Measurements from ENCODE around the gene EXD3. TPM values are rescaled to one million over a fixed set of nuclear protein-coding genes. Genes with fewer than 3 reads are reported as not detected.

EXD3 gene
- total and polyA plus RNA-seq, 4 donors: 8.6 to 30.5 (median 19.5) TPM

DNA sequence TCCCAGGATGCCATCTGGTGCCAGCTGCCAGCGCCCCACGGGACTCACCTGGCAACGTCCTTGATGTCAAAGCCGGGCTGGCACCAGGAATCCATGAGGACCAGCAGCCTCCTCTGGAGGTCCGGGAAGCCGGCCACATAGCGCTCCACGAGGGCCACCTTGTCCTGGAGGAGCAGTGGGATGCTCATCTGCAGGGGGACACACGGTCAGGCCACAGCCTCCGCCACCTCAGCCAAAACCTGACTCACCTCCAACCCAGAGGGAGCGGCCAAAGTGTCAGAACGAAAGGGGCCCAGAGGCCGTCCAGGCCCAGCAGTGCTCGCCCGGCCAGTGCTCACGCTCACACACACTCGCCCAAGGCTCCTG, 56.5 kb downstream of the EXD3 start:
- Histone ChIP-seq H3K4me1 (ENCODE audit: control insufficient read depth in 5 of 5, insufficient read depth in 5 of 5, low read length in 5 of 5) (peaks cover 0 to 18% (median 4%) of the 10 kb centered on the region in 5 donors), H3K27ac (ENCODE audit: low read depth in 1 of 2, low read length in 1 of 2) (no peak overlapping the region), H3K9me3 (ENCODE audit: control insufficient read depth in 4 of 4, insufficient read depth in 3 of 4, low read length in 3 of 4) (no peaks in the 10 kb centered on the region), H3K27me3 (ENCODE audit: control insufficient read depth in 3 of 3, insufficient read depth in 3 of 3, low read length in 2 of 3) (no peaks in the 10 kb centered on the region), H3K9ac (ENCODE audit: insufficient read depth in 1 of 2, low read length in 2 of 2) (no peak overlapping the region), H3K36me3 (ENCODE audit: control insufficient read depth in 4 of 4, insufficient read depth in 4 of 4, low read length in 4 of 4) (peaks cover 0 to 13% (median 3%) of the 10 kb centered on the region in 4 donors), H3K4me3 (no peak overlapping the region)
- no peak for ATAC-seq (ENCODE audit: insufficient read depth, low FRiP score)
- 94% methylated on average over 17 of the region's 17 CpGs for WGBS, 2 donors
- no peak for DNase-seq
- TF ChIP-seq, protein P1, sequence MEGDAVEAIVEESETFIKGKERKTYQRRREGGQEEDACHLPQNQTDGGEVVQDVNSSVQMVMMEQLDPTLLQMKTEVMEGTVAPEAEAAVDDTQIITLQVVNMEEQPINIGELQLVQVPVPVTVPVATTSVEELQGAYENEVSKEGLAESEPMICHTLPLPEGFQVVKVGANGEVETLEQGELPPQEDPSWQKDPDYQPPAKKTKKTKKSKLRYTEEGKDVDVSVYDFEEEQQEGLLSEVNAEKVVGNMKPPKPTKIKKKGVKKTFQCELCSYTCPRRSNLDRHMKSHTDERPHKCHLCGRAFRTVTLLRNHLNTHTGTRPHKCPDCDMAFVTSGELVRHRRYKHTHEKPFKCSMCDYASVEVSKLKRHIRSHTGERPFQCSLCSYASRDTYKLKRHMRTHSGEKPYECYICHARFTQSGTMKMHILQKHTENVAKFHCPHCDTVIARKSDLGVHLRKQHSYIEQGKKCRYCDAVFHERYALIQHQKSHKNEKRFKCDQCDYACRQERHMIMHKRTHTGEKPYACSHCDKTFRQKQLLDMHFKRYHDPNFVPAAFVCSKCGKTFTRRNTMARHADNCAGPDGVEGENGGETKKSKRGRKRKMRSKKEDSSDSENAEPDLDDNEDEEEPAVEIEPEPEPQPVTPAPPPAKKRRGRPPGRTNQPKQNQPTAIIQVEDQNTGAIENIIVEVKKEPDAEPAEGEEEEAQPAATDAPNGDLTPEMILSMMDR (IDR thresholded peaks at IDR 0.05; ENCODE audit: control extremely low read depth, extremely low read depth): no peak

DNA sequence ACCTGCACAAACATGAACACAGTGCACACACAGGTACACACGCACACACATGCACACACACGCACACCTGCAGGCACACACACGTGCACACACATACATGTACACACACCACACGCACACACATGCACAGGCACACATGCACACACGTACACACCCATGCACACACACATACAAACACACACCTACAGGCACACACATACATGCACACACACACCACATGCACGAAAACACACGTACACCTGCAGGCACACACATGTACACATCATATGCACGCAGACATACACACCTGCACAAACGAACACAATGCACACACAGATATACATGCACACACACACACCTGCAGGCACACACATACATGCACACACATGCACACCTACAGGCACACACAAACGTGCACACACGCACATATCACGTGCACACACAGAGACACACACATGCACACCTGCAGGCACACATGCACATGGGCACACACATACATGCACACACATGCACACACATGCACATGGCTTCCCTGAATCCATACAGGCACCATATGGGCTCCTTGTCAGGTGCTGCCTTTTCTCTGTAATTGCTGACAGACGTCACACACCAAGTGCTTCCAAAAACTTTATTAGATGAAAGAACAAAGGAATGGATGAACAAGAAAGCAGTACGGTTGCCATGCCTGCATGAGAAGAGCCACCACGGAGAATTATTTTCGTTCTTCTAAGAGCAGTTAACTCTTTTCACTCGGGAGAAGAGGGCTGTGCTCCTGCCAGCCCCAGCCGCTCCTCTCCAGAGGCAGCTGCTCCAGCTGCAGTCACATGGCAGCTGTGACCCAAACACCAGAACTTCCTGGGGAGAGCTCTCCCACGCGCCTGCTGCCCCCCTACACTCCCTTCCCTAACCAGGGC, 57.2 kb downstream of the EXD3 start:
- Histone ChIP-seq H3K36me3 (ENCODE audit: control insufficient read depth in 4 of 4, insufficient read depth in 4 of 4, low read length in 4 of 4) (peaks cover 0 to 10% (median 3%) of the 10 kb centered on the region in 4 donors), H3K27ac (ENCODE audit: low read depth in 1 of 2, low read length in 1 of 2) (no peak overlapping the region), H3K4me1 (ENCODE audit: control insufficient read depth in 5 of 5, insufficient read depth in 5 of 5, low read length in 5 of 5) (peaks cover 0 to 18% (median 4%) of the 10 kb centered on the region in 5 donors), H3K4me3 (no peak overlapping the region), H3K9ac (ENCODE audit: insufficient read depth in 1 of 2, low read length in 2 of 2) (no peak overlapping the region), H3K9me3 (ENCODE audit: control insufficient read depth in 4 of 4, insufficient read depth in 3 of 4, low read length in 3 of 4) (no peaks in the 10 kb centered on the region), H3K27me3 (ENCODE audit: control insufficient read depth in 3 of 3, insufficient read depth in 3 of 3, low read length in 2 of 3) (no peaks in the 10 kb centered on the region)
- TF ChIP-seq, protein P1 (IDR thresholded peaks at IDR 0.05; ENCODE audit: control extremely low read depth, extremely low read depth): no peak
- ATAC-seq (ENCODE audit: insufficient read depth, low FRiP score) (no peak), DNase-seq (no peak)
- WGBS, 2 donors: 85 to 88% methylated on average over 20 of the region's 20 CpGs

DNA sequence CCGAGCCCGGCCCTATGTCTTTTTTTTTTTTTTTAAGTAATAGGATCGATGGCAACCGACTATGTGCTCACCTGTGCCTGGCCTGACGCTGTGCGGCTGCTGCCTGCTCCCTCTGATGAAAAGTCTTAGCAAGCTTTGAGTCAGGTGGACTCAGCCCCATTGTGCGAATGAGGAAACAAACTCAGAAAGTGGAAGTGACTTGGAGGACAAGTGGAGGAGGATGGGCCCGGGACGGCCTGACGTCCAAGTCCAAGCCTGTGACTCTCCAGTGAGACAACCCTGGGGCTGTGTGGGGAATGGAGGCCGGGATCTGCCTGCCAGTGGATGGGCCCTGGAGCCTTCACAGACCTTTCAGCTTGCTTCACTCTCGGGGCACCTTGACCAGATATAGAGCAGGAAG, 57.9 kb downstream of the EXD3 start:
- no peak for DNase-seq
- no peak overlapping the region for H3K4me3 ChIP-seq

More for the DNA sequence above, 57.9 kb downstream of the EXD3 start:
- H3K9ac ChIP-seq (ENCODE audit: insufficient read depth in 1 of 2, low read length in 2 of 2): no peak overlapping the region
- no peaks in the 10 kb centered on the region for H3K27me3 ChIP-seq (ENCODE audit: control insufficient read depth in 3 of 3, insufficient read depth in 3 of 3, low read length in 2 of 3)
- H3K4me1 ChIP-seq (ENCODE audit: control insufficient read depth in 5 of 5, insufficient read depth in 5 of 5, low read length in 5 of 5): peaks cover 0 to 12% (median 4%) of the 10 kb centered on the region in 5 donors
- ATAC-seq (ENCODE audit: insufficient read depth, low FRiP score): no peak
- H3K27ac ChIP-seq (ENCODE audit: low read depth in 1 of 2, low read length in 1 of 2): no peak overlapping the region
- no peaks in the 10 kb centered on the region for H3K9me3 ChIP-seq (ENCODE audit: control insufficient read depth in 4 of 4, insufficient read depth in 3 of 4, low read length in 3 of 4)
- TF ChIP-seq, protein P1 (IDR thresholded peaks at IDR 0.05; ENCODE audit: control extremely low read depth, extremely low read depth): no peak
- WGBS, 2 donors: 83 to 86% methylated on average over 12 of the region's 12 CpGs
- peaks cover 0 to 10% (median 3%) of the 10 kb centered on the region in 4 donors for H3K36me3 ChIP-seq (ENCODE audit: control insufficient read depth in 4 of 4, insufficient read depth in 4 of 4, low read length in 4 of 4)

All from lung (tissue), 12 donors.